HG03097 (cell line): ENCODE data around the gene TCF19.

Experiments
- ATAC-seq: cut with Tn5 transposase; IDR thresholded peaks from one replicate; pipeline ENCODE4 v1.9.1; 2021; ENCODE audit not compliant: unreplicated experiment, low FRiP score

TCF19 gene, protein sequence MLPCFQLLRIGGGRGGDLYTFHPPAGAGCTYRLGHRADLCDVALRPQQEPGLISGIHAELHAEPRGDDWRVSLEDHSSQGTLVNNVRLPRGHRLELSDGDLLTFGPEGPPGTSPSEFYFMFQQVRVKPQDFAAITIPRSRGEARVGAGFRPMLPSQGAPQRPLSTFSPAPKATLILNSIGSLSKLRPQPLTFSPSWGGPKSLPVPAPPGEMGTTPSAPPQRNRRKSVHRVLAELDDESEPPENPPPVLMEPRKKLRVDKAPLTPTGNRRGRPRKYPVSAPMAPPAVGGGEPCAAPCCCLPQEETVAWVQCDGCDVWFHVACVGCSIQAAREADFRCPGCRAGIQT

DNA sequence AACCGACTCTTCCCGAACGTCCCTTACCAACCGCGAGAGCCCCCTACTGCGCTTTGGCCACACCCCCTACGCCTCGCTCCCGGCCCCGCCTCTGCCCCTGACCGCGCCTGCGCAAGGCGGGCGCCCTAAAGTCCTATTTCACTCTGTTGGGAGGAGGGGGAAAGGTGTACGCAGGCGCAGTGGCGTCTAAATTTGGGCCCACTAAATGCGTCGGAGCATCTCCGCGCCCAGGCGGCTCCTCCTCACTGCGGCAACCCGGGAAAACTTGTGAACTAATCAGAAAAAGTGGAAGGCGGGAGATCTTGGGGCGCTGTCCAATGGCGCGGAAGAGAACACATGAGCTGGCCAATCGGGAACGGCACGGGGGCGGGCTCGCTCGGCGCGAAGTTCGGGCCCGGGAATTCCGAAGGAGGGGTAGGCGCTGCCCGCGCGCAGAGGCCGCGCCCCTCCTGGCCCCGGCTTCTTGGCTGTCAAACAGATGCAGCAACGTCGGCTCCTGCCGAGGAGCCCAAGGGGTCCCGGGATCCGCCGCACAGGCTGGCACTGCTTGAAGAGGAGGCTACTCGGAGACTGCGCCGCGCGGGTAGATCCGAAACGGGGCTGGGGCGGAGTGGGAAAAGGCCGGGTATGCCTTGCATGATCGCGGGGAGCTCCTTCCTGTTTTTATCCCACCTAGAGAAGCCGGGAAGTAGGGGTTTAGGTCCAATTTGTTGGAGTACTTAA, at the start of gene TCF19:
Gene TCF19 (plus strand): TSS at position 450 of the 723 bp plus-strand sequence. CDS start 881 bp downstream, outside the sequence.
- peak; percentile 81 for ATAC-seq

DNA sequence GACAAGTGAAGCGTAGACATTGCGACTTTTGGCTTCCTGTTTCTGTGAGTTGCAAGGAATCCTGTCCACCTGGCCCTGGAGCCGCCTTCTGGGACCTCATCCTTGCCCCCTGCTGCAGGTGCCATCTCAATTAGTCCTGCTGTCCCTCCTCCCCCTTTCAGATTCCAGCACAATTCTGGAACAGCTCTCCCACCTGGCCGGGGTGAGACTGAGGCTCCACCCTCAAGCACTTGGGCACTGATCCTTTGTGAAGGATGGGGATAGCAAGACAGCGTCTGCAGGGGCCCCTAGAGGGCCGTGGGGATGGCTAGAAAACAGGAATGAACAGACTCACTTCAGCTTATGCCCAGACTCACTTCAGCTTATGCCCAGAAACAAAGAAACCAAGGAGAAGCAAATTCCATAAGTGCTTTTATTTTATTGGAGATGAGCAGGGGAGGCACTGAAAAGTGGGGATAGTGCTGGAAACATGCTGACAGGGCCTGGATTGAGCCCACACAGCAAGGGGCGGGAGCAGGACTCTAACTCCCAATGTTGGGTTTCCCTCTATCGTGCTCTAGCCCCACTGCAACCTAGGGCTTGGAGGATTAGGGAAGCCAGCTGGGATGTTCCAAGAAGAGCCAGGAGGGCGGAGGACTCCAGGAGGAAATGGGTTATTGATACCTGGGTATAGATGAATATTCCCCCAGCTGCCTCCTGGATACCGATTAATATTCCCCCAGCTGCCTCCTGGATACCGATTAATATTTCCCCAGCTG, 47.4 kb upstream of the TCF19 start:
- ATAC-seq, result no peak

GRCh38 chr6:31111712-31112111, 46.7 kb upstream of the TCF19 start:
- no peak for ATAC-seq

DNA sequence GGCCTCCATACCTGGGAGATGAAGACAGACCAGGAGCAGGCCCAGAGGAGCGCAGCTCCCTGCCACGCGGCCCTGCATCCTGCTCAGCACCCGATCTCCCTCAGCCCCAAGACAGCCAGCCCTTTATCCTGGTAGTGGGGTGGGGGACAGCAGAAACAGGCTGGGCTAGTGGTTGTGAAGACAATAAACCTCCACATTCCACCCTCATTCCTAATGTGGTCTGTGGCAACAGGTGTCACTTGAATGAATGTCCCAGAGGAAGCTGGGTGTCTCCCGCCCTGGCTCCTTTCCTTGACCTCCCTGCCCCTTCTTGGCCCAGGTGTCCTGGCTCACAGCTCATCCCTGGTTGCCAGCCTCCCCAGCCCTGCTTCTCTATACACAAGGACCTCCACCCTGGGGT, 45.9 kb upstream of the TCF19 start, which contains the start of gene C6orf15:
Gene C6orf15 (minus strand): TSS at position 98 of the 400 bp plus-strand sequence. CDS start 20 bp downstream, at position 78.
- no peak for ATAC-seq

GRCh38 chr6:31113861-31114540, 44.4 kb upstream of the TCF19 start:
- ATAC-seq, result no peak

GRCh38 chr6:31114541-31114878, 43.9 kb upstream of the TCF19 start, which contains the start of gene PSORS1C1:
PSORS1C1 (plus strand) TSS chr6:31114800; CDS start chr6:31129633, 14,833 bp downstream.
- no peak for ATAC-seq

- ATAC-seq, result no peak
Measured at GRCh38 chr6:31114970-31115849, 43.2 kb upstream of the TCF19 start.

- no peak for ATAC-seq
Measured at GRCh38 chr6:31115941-31116560, 42.3 kb upstream of the TCF19 start.

DNA sequence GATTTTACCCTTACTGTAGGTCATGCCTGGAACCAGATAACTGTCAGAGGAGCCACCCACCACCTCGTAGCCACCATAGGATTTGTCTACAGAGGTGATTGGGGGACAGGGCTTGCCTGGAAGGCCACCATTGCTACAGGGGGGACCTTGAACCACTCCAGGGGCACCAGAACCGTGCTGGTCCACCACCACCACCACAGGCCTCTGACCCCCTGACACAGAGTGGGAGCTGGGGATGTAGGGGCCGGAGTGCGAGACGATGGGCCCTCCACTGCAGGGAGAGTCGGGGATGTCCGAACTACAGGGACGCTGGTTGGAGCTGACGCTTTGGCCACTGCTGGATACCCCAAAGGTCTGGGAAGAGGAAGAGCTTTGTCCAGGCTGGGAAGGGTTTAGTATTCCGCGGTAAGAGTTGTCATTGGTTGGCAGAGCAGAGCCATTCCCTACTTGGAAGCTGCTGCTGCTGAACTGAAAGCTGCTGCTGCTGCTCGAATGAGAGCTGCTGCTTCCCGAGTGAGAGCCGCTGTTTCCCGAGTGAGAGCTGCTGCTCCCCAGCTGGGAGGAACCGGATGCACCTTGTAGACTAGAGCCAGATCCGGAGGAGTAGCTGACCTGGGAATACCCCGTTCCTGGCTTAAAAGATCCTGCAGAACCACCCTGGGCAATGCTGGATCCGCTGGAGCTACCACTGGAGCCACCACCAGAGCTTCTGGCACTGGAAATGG, 41.6 kb upstream of the TCF19 start:
- ATAC-seq, result no peak

GRCh38 chr6:31118178-31118577, 40.2 kb upstream of the TCF19 start:
- ATAC-seq, result no peak

DNA sequence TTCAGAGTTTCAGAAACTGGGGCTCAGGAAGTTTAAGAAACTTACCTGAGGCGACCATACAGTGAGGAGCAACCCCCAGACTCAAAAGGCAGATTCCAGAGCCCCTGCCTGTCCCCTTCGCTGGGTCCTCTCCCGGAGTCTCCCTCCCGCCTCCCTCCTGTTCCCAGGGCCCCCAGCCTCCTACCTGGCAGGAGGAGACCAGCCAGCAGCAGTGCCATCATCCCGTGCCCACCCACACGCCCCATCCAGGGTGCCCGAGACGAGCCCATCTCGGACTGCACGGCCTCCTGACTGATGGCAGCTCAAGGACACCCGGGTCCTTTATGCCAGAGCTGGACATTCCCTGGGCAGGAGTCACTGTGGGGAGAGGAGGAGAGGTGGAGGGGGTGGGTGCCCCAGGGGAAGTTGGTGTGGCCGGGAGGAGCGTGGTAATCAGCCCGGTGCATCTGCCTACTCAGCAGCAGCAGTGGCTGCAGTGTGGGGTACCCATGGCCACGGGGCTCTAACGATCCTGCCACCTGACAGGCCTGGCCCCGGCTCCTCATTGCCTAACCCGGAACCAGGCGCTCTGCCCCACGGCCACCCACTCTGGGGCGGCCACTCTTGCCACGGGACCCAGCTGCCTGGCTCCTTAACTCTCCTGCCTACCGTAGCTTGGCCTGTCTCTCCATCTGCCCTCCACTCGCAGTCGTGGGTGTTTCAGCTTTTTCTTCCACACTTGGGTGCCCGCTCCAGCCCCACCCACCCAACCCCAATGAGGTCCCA, 38.1 kb upstream of the TCF19 start, which contains the start of gene CDSN:
Gene CDSN (minus strand): TSS at position 296 of the 765 bp plus-strand sequence. CDS start 27 bp downstream, at position 269.
- no peak for ATAC-seq

DNA sequence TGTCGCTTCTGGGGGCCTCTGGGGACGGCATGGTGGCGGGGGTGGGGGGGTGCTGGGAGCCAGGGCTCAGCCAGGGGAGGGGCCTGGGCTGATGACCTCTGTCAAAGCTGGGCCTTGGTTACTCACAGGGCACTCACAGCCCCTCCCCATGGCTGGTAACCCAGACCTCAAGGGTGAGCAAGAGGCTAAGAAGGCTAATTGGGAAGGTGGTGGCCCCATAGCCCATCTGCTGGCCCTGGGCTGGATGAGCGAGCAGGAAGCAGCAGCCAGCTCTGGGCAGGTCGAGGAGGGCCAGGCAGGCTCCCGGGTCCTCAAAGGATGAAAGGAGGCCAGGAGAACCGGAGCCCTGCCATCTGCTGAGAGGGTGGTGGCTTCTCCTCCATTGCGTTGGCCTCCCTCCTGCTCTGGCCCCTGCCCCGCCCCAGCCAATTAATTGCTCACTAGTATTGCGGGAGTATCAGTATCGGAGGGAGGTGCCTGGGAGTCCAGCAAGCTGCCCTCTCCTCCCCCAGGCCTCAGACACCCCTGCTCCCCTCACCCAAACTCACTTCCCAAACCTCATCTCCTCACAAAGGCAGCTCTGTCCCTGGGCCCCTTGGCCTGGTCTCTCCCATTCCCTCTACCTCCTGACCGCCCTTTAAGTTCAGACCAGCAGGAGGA, 37.1 kb upstream of the TCF19 start:
- ATAC-seq, result no peak

GRCh38 chr6:31122791-31123706, 35.3 kb upstream of the TCF19 start:
- no peak for ATAC-seq

- no peak for ATAC-seq
Measured at GRCh38 chr6:31125162-31125561, 33.2 kb upstream of the TCF19 start.

DNA sequence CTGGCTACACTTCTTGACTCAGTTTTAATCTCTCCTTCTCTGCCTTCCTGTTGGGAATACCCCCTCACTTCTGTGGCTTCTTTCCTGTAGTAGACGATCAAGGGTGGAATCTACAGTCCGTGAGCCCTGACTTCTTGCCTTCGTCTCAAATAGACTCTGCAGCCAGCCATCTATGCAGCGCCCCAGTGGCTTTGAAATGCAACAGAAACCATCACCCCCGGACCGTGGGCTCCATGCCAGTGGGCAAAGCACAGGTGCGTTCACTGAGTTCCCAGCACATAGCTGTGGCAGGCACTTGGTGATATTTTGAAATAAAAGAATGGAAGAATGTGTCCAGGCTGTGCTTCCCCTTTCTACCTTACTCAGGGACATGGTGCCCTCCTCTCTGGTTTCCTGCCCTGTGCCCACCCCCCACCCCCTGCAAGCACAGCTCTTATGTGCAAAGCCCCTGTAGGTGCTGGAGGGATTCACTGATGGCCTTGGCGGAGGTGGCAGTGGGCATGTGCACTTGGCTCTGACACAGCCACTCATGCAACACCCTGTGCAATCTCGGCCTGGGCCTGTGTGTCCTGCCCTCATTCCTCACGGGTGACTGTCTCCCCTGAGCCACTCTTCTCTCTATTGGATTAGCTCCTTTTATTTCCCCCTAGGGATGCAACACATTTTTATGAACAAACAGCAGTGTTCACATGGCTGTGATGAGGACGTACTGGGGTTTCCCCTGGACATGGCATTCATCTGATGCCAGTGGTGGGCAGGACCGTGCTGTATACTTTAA, 32.6 kb upstream of the TCF19 start:
- no peak for ATAC-seq
